Measurements from ENCODE around the gene GSC2. TPM values are rescaled to one million over a fixed set of nuclear protein-coding genes. Genes with fewer than 3 reads are reported as not detected.

Gene GSC2
- total and polyA plus RNA-seq, 9 of the 15 experiments (the other 6 are each of a cell fraction or from before 2014, with no cell fraction given): not detected

- no peak for TF ChIP-seq ZNF311 (CRISPR knock-in tag; IDR thresholded peaks at IDR 0.05)
- TF ChIP-seq CREB1 (IDR thresholded peaks at IDR 0.05): no peak
- no peak for TF ChIP-seq CREB1 (CRISPR knock-in tag; IDR thresholded peaks at IDR 0.05)
- no peak for TF ChIP-seq HNRNPH1 (optimal IDR thresholded peaks at IDR 0.05; ENCODE audit: low read depth, low read length)
- TF ChIP-seq TEAD4 (IDR thresholded peaks at IDR 0.05; ENCODE audit: low read length): no peak
- TF ChIP-seq TEAD4 (CRISPR knock-in tag; IDR thresholded peaks at IDR 0.05; ENCODE audit: borderline replicate concordance): no peak
- TF ChIP-seq RNF2 (IDR thresholded peaks at IDR 0.05): no peak
- TF ChIP-seq IRF2 (CRISPR knock-in tag; IDR thresholded peaks at IDR 0.05): no peak
- TF ChIP-seq GABPB2 (CRISPR knock-in tag; conservative IDR thresholded peaks at IDR 0.05): no peak
- no peak for TF ChIP-seq RERE (CRISPR knock-in tag; IDR thresholded peaks at IDR 0.05; ENCODE audit: borderline replicate concordance)
- TF ChIP-seq RREB1 (CRISPR knock-in tag; IDR thresholded peaks at IDR 0.05): no peak
- no peak for TF ChIP-seq ZNF707 (CRISPR knock-in tag; conservative IDR thresholded peaks at IDR 0.05)
- no peak for TF ChIP-seq ARNT (IDR thresholded peaks at IDR 0.05)
- TF ChIP-seq ZBTB7A (IDR thresholded peaks at IDR 0.05; ENCODE audit: borderline replicate concordance, control insufficient read depth, low read depth, low read length): no peak
Measured at GRCh38 chr22:19169002-19169946, 19.2 kb upstream of the GSC2 start (continued).

All from K562 (cell line).